ENCODE measurements around the gene MARCKSL1.

DNA sequence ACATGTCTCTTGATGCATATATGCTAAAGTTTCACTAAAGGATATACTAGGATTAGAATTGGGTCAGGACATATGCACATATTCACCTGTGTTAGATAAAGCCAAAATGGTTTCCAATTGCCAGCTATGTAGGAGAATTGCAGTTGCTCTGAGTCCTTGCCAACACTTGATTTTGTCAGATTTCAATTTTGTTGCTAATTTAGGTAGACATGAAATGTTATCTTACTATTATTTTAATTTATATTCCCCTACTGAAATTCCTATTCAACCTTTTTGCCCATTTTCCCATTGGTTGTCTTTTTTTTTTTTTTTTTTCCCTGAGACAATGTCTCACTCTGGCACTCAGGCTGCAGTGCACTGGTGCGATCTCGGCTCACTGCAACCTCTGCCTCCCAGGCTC, 30.7 kb downstream of the MARCKSL1 start:
- TF ChIP-seq TAF1 (IDR thresholded peaks at IDR 0.05; ENCODE audit: low read depth, low read length), result no peak
- TF ChIP-seq POLR2AphosphoS5 (IDR thresholded peaks at IDR 0.05; ENCODE audit: low read depth, low read length), result no peak

All from GM12891 (cell line).